Stimulated activated naive CD8-positive, alpha-beta T cell treated with anti-CD3 and anti-CD28 coated beads, Interleukin-15, Interleukin-2, amounts not matched to agents 100 ng/mL and 50 ng/mL, for 24 hours (primary cell): Measurements from ENCODE around the gene MAST1.

Experiments
- H3K27ac Mint-ChIP-seq: one replicate; pipeline ENCODE4 v1.8.0; 2021; ENCODE audit warnings: mild to moderate bottlenecking, mixed read lengths
- H3K27me3 Mint-ChIP-seq: one replicate; pipeline ENCODE4 v1.8.0; 2021; ENCODE audit warnings: mixed read lengths
- H3K36me3 Mint-ChIP-seq: one replicate; pipeline ENCODE4 v1.8.0; 2021; ENCODE audit warnings: low read depth, mixed read lengths
- H3K4me1 Mint-ChIP-seq: one replicate; pipeline ENCODE4 v1.8.0; 2021; ENCODE audit warnings: low read depth, mixed read lengths
- H3K4me3 Mint-ChIP-seq: one replicate; pipeline ENCODE4 v1.8.0; 2021; ENCODE audit warnings: mild to moderate bottlenecking, mixed read lengths
- H3K9me3 Mint-ChIP-seq: one replicate; pipeline ENCODE4 v1.8.0; 2021; ENCODE audit warnings: mixed read lengths

MAST1 gene

DNA sequence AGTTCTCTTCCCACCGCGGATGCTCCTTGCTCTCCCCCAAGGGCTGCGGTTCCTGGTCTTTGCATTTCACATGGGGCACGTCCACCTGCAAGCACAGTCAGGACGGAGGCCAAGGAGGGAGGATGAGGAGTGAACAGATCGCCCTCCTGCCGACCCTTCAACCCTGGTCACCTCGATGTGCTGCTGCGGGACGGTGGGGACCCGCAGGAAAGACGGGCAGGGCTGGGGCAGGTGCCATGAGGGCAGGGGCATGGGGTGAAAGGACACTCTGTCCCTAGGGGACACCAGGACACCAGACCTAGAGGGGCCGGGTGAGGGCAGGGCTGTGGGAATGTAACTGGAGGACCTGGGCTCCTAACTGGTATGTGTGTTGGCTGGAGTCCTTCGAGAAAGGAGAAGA, 79.9 kb downstream of the MAST1 start:
- Mint-ChIP-seq H3K36me3 (peaks cover 14% of the 10 kb centered on the region), H3K4me1 (peaks cover 36% of the 10 kb centered on the region), H3K27ac (no peak overlapping the region), H3K9me3 (no peaks in the 10 kb centered on the region), H3K27me3 (no peaks in the 10 kb centered on the region), H3K4me3 (peak overlapping the region; percentile 75)

DNA sequence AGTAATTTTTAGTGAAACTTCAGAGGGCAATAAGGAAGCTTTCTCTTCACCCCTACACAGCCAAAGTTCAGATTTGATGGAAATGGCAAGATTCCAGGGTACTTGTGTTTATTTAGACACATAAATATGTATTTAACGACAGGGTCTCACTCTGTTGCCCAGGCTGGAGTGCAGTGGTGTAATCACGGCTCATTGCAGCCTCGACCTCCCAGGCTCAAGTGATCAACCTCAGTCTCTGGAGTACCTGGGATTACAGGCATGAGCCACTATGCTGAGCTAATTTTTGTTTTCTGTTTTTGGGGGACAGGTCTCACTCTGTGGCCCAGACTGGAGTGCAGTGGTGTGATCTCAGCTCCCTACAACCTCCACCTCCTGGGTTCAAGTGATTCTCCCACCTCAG, 82.7 kb downstream of the MAST1 start:
- Mint-ChIP-seq H3K4me1 (peaks cover 17% of the 10 kb centered on the region), H3K9me3 (no peaks in the 10 kb centered on the region), H3K27me3 (no peaks in the 10 kb centered on the region), H3K27ac (no peak overlapping the region), H3K36me3 (peaks cover 32% of the 10 kb centered on the region), H3K4me3 (no peak overlapping the region)

DNA sequence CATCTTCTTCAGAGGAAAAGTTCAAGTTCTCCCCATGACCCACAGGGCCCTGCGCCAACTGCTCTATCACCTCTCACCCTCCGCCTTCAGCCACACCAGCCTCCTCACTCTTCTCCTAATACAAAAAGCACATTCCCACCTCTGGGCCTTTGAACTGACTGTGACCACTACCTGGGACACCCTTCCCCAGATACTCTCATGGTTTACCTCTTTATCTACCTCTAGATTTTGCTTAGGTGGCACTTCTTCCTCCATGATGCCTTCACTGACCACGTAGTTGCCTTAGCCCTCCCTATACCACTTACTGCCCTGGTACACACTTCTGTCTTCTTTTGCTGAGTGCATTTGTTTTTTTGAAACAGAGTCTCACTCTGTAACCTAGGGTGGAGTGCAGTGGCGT, 84.6 kb downstream of the MAST1 start:
- Mint-ChIP-seq H3K36me3 (peaks cover 42% of the 10 kb centered on the region), H3K4me1 (peaks cover 17% of the 10 kb centered on the region), H3K4me3 (no peak overlapping the region), H3K27me3 (no peaks in the 10 kb centered on the region), H3K27ac (no peak overlapping the region), H3K9me3 (no peaks in the 10 kb centered on the region)
